Ecto neural progenitor cell (in vitro differentiated cells): ENCODE results near the gene CGAS.
"Not testable (repeated sequence)": the region's sequence is repeated elsewhere in the genome, so short reads cannot be mapped to it uniquely, and the experiment has no call there.

ENCODE experiments used
- DNase-seq: peaks from one replicate; pipeline ENCODE4 v3.0.0-alpha.2; 2018; ENCODE audit warnings: low spot score

CGAS gene

GRCh38 chr6:73452107-73452461 lies at the start of gene CGAS:
TSS of gene CGAS (minus strand) at chr6:73452297. CDS start at chr6:73452181, 116 bp downstream.
- peak; percentile 47 for DNase-seq

GRCh38 chr6:73497915-73498314 lies 45.8 kb upstream of the CGAS start:
- no peak for DNase-seq

GRCh38 chr6:73491377-73491776 lies 39.3 kb upstream of the CGAS start:
- no peak for DNase-seq

GRCh38 chr6:73487473-73487872 lies 35.4 kb upstream of the CGAS start:
- no peak for DNase-seq

- DNase-seq = no peak
These were observed 32.3 kb upstream of the CGAS start for GRCh38 chr6:73484438-73484837.

- no peak for DNase-seq
These were observed 29.9 kb upstream of the CGAS start for GRCh38 chr6:73481969-73482368.

GRCh38 chr6:73477407-73477806 lies 25.3 kb upstream of the CGAS start:
- DNase-seq = no peak

- DNase-seq = no peak
These were observed 24.6 kb upstream of the CGAS start for GRCh38 chr6:73476723-73477122.

GRCh38 chr6:73471686-73472290 lies 19.7 kb upstream of the CGAS start:
- no peak for DNase-seq

GRCh38 chr6:73461537-73462350 lies 9.6 kb upstream of the CGAS start, which contains the start of gene MTO1:
TSS of gene MTO1 (plus strand) at chr6:73461737. CDS start at chr6:73461855, 118 bp downstream.
- peak; percentile 84 for DNase-seq

- DNase-seq = no peak
These were observed 8.0 kb upstream of the CGAS start for GRCh38 chr6:73460056-73460455.

- not testable (repeated sequence) for DNase-seq
These were observed 7.4 kb upstream of the CGAS start for GRCh38 chr6:73459474-73459873.

GRCh38 chr6:73455865-73456629 lies 4.0 kb upstream of the CGAS start:
- DNase-seq = no peak

GRCh38 chr6:73451223-73452106 lies 632 bp downstream of the CGAS start:
- DNase-seq = peak; percentile 47

- DNase-seq = no peak
These were observed 8.5 kb downstream of the CGAS start for GRCh38 chr6:73443555-73443954.

- no peak for DNase-seq
These were observed 16.9 kb downstream of the CGAS start for GRCh38 chr6:73435236-73435635.

GRCh38 chr6:73421534-73421933 lies 30.6 kb downstream of the CGAS start:
- no peak for DNase-seq

GRCh38 chr6:73418081-73418741 lies 33.9 kb downstream of the CGAS start:
- no peak for DNase-seq

- no peak for DNase-seq
These were observed 39.0 kb downstream of the CGAS start for GRCh38 chr6:73413102-73413501.

GRCh38 chr6:73409395-73409794 lies 42.7 kb downstream of the CGAS start:
- no peak for DNase-seq

GRCh38 chr6:73400656-73401055 lies 51.4 kb downstream of the CGAS start:
- no peak for DNase-seq
